Activated CD4-positive, alpha-beta memory T cell treated with anti-CD3 and anti-CD28 coated beads for 36 hours (primary cell): ENCODE data around the gene LAMTOR5. TPM values are rescaled to one million over a fixed set of nuclear protein-coding genes. Genes with fewer than 3 reads are reported as not detected.
A peak's percentile ranks its signal among the peaks of the same experiment; 100 is the strongest.
"Not testable (repeated sequence)": the region's sequence is repeated elsewhere in the genome, so short reads cannot be mapped to it uniquely, and the experiment has no call there.

Source experiments
- CTCF ChIA-PET: fragments of 350-600 bp; sonication (Branson Sonifier 250); formaldehyde crosslinking; loops from one replicate; lab custom pipeline; 2021; ENCODE audit warnings: antibody characterized with exemption, inconsistent platforms; lab: Charles Lee
- POLR2A ChIA-PET: fragments of 350-600 bp; sonication (Branson Sonifier 250); formaldehyde crosslinking; loops from one replicate; lab custom pipeline; 2021; ENCODE audit warnings: antibody characterized with exemption; lab: Charles Lee
- DNase-seq: peaks from one replicate; pipeline ENCODE4 v3.0.0-alpha.2; 2020
- H3K27ac Mint-ChIP-seq: one replicate; pipeline ENCODE4 v1.8.0; 2021; ENCODE audit warnings: mixed read lengths
- H3K27me3 Mint-ChIP-seq: one replicate; pipeline ENCODE4 v1.8.0; 2021; ENCODE audit warnings: mixed read lengths
- H3K36me3 Mint-ChIP-seq: one replicate; pipeline ENCODE4 v1.8.0; 2021; ENCODE audit warnings: mixed read lengths
- H3K4me1 Mint-ChIP-seq: one replicate; pipeline ENCODE4 v1.8.0; 2021; ENCODE audit warnings: low read depth, mixed read lengths
- H3K4me3 Mint-ChIP-seq: one replicate; pipeline ENCODE4 v1.8.0; 2021; ENCODE audit warnings: mild to moderate bottlenecking, mixed read lengths
- H3K9me3 Mint-ChIP-seq: one replicate; pipeline ENCODE4 v1.8.0; 2021; ENCODE audit warnings: mixed read lengths
- intact Hi-C: fragments of 100-400 bp; cut with micrococcal nuclease; formaldehyde crosslinking; loops from one replicate; pipeline ENCODE4 v1.15.1; 2023
- total RNA-seq, 2 experiments: library from RNA; stranded (reverse); gene quantifications; one replicate each; pipeline ENCODE4 v1.2.3, GENCODE V29; 2021

The LAMTOR5 gene
- total RNA-seq, 2 experiments from 2014 or later, result 151 to 153 TPM

DNA sequence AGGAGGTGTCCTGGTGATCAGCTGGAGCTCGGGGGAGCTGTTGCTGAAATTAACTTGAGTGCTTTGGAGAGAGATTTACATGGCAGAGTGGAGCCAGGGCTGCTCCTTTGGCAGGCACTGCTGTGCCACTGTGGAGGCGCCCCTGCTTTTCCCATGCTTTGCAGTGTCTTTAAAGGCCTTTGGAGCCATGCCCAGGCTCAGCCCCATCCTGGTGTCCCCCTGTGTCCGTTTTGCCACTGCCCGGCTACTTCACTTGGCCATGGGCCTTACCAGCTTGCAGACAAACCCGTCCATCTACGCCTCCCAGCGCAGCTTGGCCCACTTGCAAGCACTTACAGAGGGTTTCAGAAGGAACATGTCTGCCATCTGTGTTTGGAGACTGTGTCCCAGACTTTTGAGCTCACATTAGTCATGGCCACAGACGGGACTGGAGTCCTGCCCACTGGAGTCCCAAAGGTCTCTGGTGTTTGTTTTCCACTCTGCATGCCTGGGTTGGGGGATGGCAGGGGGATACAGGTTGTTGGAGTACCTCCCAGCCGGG, 18.2 kb upstream of the LAMTOR5 start:
- Mint-ChIP-seq H3K9me3 (no peaks in the 10 kb centered on the region), H3K27me3 (peaks cover 1% of the 10 kb centered on the region), H3K4me3 (no peak overlapping the region), H3K27ac (no peak overlapping the region), H3K36me3 (no peaks in the 10 kb centered on the region), H3K4me1 (no peaks in the 10 kb centered on the region)
- POLR2A ChIA-PET, result no interaction called here
- intact Hi-C loops, result no loop called here
- no peak for DNase-seq
- CTCF ChIA-PET, result interaction anchor here (1.1 to 1.3 kb wide), 3 partner anchors 35 to 218 kb away, joined by 3 to 4 read pairs (median 3); no protein-coding TSS in a partner anchor

DNA sequence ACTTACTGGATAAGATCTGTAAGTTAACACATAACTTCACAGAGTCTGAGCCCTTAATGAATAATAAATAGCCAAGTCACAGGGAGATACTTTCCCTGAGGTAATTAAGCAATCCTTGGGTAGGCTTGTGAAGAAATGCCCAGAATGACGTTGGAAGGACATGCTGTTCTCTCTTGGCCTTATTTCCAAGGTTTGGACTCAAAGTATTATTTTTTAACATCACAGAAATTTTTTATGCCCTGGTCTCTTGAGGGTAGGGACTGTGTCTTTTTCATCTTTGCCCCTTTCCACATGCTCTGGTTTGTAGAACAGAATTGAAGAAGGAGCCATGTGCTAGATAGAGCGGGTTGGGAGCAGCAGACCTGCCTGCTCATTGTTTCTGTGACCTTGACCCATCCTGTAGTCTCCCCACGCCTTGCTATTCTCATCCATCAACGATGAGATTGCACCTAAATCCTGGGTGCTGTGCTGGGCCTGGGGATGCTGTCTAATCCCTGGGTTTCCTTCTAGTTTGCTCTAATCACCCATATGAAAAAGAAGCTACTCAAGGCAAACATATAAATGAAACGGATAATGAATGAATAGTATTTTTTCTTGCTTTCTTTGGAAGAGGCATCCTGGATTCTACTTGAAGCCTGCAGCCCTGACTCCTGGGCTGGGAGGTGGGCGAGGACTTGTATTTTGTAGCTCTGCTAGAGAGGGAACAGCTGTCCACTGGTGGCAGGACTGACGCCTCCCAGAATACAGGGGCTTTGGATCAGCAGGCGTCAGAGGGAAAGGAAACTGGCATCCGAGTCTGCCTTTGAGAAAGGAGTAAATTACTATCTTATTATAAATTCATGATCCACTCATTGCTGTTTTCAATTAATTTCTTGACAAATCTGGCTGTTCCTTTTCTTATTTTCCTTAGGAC, 17.5 kb upstream of the LAMTOR5 start:
- Mint-ChIP-seq H3K4me3 (no peak overlapping the region), H3K36me3 (no peaks in the 10 kb centered on the region), H3K27ac (no peak overlapping the region), H3K4me1 (no peaks in the 10 kb centered on the region), H3K27me3 (no peaks in the 10 kb centered on the region), H3K9me3 (no peaks in the 10 kb centered on the region)
- ChIA-PET POLR2A (no interaction called here), CTCF (interaction anchor here (1.1 to 1.3 kb wide), 3 partner anchors 35 to 217 kb away, joined by 3 to 4 read pairs (median 3); no protein-coding TSS in a partner anchor)
- intact Hi-C loops, result no loop called here
- DNase-seq, result no peak

DNA sequence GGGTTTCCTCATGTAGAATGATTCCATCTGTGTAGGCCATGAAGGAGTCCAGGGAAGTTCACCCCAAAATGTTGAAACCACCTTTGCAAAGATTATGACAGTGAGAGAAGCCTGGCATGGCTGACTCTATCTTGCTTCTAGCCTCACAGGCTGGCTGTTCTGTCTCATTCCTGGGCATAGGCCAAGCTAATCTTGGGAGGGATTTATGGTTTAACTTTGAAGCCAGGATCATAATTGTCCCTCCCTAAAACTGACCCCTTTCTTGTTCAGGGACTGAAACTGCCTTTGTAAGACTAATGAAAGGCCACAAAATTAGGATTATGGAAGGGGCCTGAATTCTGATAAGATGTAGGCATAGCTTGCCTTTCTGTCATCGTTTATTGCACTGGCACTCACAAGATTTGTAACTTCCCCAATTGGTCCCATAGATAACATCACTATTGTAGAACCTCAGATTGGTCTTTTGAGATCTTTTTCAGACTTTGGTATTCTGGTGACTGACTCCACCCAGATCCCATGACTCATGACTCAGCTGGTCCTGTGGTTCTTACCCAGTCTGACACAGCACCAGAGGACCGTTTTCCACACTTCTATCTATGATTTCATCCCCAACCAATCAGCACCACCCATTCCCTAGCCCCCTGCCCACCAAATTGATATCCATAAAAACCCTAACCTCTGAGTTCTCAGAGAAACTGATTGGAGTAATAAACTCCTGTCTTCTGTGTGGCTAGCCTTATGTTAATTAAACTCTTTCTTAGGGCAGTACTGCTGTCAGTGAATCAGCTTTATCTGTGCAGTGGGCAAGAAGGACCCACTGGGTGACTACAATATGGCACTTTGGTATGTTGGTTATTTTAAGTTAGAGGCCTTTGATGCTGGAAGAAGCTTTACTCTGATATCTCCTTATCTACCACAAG, 13.6 kb upstream of the LAMTOR5 start:
- Mint-ChIP-seq H3K27ac (no peak overlapping the region), H3K4me3 (no peak overlapping the region), H3K36me3 (no peaks in the 10 kb centered on the region), H3K4me1 (no peaks in the 10 kb centered on the region), H3K9me3 (no peaks in the 10 kb centered on the region), H3K27me3 (no peaks in the 10 kb centered on the region)
- ChIA-PET CTCF (interaction anchor here (1.2 to 4.5 kb wide), 3 partner anchors 9 to 75 kb away, joined by 4 to 16 read pairs (median 12); no protein-coding TSS in a partner anchor), POLR2A (interaction anchor here (0.7 kb wide), 1 partner anchor 82 kb away, joined by 3 read pairs; the partner anchor contains the start of gene RBM15)
- peak; percentile 30 for DNase-seq
- intact Hi-C loops, result no loop called here

DNA sequence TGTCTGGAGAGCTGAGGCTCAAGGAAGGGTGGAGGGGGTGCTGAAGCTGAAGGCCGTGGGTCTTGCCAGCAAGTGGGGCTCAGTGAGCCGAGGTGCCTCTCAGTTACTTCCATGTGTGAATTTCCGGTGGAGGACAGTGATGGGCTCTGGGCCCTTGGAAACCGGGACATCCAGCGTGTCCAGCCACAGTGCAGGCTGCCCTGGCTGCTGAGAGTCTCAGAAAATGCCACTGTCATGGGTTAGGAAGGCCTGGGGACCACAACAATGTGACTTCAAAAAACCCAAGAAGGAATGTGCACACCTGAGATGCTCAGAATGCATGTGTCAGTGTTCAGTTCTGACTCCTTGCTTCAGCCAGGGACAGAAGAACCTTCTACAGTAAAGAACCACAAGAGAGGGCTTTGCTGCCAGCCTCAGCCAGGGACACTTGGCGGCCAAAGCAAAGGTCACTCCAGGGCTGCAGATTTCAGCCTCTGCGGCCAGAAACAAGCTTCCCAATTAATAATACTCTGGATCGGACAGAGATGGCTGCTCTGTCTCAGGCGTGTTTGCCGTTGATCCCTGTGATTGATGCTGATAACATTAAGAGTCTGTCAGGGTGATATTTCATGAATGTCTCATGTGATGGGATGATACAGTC, 12.6 kb upstream of the LAMTOR5 start:
- Mint-ChIP-seq H3K4me1 (no peaks in the 10 kb centered on the region), H3K27ac (no peak overlapping the region), H3K36me3 (no peaks in the 10 kb centered on the region), H3K9me3 (no peaks in the 10 kb centered on the region), H3K4me3 (no peak overlapping the region), H3K27me3 (no peaks in the 10 kb centered on the region)
- intact Hi-C loops, result no loop called here
- ChIA-PET POLR2A (no interaction called here), CTCF (interaction anchor here (1.2 to 4.5 kb wide), 2 partner anchors 40 to 76 kb away, joined by 4 to 16 read pairs; no protein-coding TSS in a partner anchor)
- no peak for DNase-seq

DNA sequence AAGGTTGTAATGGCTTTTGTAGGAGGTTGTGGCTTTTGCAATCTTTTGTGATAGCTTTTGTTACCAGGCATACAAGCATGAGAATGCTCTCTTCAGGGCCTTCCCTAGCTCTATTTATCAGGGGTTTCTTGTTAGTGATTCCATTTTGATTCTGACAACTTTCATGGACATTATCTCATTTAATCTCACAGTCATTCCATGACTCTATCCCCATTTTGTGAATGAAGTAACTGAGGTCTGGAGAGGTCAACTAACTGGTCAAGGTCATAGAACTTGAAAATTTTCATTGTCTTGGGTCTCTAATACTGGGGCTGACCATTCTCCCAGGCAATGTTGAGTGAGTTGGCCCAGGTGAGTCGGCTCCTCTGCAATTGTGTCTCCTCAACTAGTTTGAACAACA, 11.2 kb upstream of the LAMTOR5 start:
- no peak for DNase-seq
- H3K9me3 Mint-ChIP-seq, result no peaks in the 10 kb centered on the region
- ChIA-PET CTCF (interaction anchor here (11.1 kb wide), 1 partner anchor 41 kb away, joined by 152 read pairs; no protein-coding TSS in a partner anchor), POLR2A (no interaction called here)
- intact Hi-C loops, result no loop called here
- no peak overlapping the region for H3K27ac Mint-ChIP-seq
- H3K4me1 Mint-ChIP-seq, result no peaks in the 10 kb centered on the region
- no peaks in the 10 kb centered on the region for H3K27me3 Mint-ChIP-seq
- H3K4me3 Mint-ChIP-seq, result no peak overlapping the region
- no peaks in the 10 kb centered on the region for H3K36me3 Mint-ChIP-seq

DNA sequence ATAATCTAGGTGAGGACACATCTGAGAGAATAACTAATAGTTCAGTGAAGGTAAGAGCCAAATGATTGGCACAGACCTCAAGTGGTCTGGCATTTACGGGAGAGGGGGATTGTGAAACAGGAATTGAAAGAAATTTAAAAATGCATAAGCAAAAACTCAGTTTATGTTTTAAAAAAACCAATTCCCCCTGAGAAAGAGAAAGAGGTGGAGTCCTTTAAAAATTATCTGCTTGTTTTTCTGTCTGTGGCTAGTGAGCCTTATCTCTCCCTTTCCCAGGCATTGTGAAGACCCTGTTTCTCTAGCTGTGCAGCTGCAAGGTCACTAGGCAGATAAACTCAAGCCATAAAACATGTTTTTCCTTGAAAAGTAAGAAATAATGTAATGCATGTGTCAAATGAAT, 5.6 kb upstream of the LAMTOR5 start:
- H3K27me3 Mint-ChIP-seq, H3K9me3 Mint-ChIP-seq, H3K36me3 Mint-ChIP-seq, H3K27ac Mint-ChIP-seq, H3K4me3 Mint-ChIP-seq, H3K4me1 Mint-ChIP-seq, intact Hi-C loops, DNase-seq: not testable (repeated sequence)
- ChIA-PET CTCF (interaction anchor here (0.6 to 11.1 kb wide), 19 partner anchors 10 to 383 kb away, joined by 3 to 152 read pairs (median 5); partner anchors contain the start of gene RBM15), POLR2A (interaction anchor here (1.2 kb wide), 1 partner anchor 46 kb away, joined by 7 read pairs; no protein-coding TSS in a partner anchor)

DNA sequence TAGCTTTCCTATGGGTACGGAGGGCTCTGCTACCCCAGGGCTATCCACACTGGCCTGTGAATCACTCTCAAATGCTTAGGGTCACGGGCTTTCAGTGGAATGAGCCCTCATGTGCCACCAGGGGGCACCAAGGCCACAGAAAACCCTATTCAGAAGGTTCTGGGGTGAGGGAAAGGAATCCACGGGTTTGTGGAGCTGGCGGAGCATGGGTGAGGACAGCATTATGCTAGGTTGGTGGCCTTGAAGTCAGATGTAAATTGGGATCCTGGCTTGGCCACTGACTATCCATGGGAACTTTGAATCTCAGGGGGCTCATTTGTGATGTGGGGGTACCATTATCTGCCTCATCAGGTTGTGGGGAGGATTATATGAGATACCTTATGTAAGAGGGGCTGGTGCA, 5.1 kb upstream of the LAMTOR5 start:
- Mint-ChIP-seq H3K36me3 (no peaks in the 10 kb centered on the region), H3K9me3 (no peaks in the 10 kb centered on the region), H3K4me3 (no peak overlapping the region), H3K27ac (no peak overlapping the region), H3K27me3 (no peaks in the 10 kb centered on the region), H3K4me1 (peaks cover 9% of the 10 kb centered on the region)
- intact Hi-C loops, result loop anchor here (1.0 kb wide), 2 partner anchors 48 to 84 kb away; no protein-coding TSS in a partner anchor
- POLR2A ChIA-PET, result interaction anchor here (1.2 kb wide), 1 partner anchor 47 kb away, joined by 7 read pairs; no protein-coding TSS in a partner anchor
- CTCF ChIA-PET, result interaction anchor here (0.6 to 11.1 kb wide), 25 partner anchors 10 to 383 kb away, joined by 3 to 152 read pairs (median 4); partner anchors contain the start of gene RBM15
- peak; percentile 74 for DNase-seq

DNA sequence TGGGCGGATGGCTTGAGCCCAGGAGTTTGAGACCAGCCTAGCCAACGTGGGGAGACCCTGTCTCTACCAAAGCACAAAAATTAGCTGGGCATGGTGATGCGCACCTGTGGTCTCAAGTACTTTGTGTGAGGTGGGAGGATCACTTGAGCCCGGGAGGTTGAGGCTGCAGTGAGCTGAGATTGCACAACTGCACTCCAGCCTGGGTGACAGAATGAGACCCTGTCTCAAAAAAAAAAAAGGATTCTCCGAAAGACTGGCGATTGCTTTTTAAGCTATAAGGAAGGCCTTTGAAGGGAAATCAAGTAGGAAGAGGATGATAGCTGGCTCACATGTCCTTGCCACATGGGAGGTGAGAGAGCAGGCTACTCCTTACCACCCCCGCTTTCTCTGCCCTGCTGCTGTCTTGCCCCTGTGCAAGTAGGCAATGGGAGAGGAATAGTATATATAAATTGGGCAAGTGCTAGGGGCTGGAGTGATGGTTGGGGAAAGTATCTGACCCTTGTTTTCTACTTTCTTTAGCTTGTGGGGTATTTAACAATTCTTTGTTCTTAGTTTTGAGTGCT, 3.8 kb upstream of the LAMTOR5 start:
- Mint-ChIP-seq H3K9me3 (no peaks in the 10 kb centered on the region), H3K4me3 (no peak overlapping the region), H3K27ac (no peak overlapping the region), H3K27me3 (no peaks in the 10 kb centered on the region), H3K4me1 (peaks cover 14% of the 10 kb centered on the region), H3K36me3 (peaks cover 3% of the 10 kb centered on the region)
- ChIA-PET CTCF (interaction anchor here (0.7 to 11.1 kb wide), 18 partner anchors 10 to 355 kb away, joined by 3 to 152 read pairs (median 6); partner anchors contain the start of gene RBM15), POLR2A (interaction anchor here (1.2 kb wide), 1 partner anchor 69 kb away, joined by 3 read pairs; no protein-coding TSS in a partner anchor)
- DNase-seq, result no peak
- intact Hi-C loops, result no loop called here

DNA sequence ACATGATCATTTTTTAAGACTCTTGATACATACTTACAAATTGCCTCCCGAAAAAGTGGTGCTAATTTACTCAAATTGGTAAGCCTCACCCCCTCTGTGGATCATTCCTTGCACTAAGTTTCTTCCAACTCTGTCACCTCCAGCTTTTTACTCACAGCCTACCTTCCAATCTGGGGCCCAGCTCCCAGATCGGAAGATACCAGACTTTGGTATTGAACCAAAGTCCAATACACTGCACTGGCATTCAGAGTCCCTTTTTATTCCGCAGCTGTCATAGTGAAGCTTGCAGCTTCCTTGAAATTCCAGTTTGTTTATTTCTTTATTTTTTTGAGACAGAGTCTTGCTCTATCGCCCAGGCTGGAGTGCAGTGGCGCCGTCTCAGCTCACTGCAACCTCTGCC, 1.8 kb upstream of the LAMTOR5 start:
- no peak overlapping the region for H3K27ac Mint-ChIP-seq
- peaks cover 5% of the 10 kb centered on the region for H3K36me3 Mint-ChIP-seq
- intact Hi-C loops, result no loop called here
- peaks cover 17% of the 10 kb centered on the region for H3K4me1 Mint-ChIP-seq
- ChIA-PET CTCF (interaction anchor here (1.0 to 11.1 kb wide), 10 partner anchors 50 to 210 kb away, joined by 3 to 152 read pairs (median 6); partner anchors contain the start of gene RBM15), POLR2A (interaction anchor here (1.5 kb wide), 1 partner anchor 11 kb away, joined by 3 read pairs; no protein-coding TSS in a partner anchor)
- DNase-seq, result no peak
- H3K4me3 Mint-ChIP-seq, result no peak overlapping the region
- no peaks in the 10 kb centered on the region for H3K27me3 Mint-ChIP-seq
- H3K9me3 Mint-ChIP-seq, result no peaks in the 10 kb centered on the region

DNA sequence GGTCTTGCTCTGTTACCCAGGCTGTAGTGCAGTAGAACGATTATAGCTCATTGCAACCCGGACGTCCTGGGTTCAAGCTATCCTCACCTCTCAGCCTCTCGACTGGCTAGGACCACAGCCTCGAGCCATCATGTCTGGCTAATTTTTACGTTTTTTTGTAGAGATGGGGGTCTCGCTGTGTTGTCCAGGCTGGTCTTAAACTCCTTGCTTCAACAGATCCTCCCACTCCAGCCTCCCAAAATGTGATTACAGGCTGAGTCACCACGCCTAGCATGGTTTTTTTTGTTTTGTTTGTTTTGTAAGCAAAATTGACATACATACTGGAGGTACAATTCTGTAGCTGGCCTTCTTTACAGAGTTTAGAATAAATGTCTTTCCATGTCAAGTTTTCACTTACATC, 994 bp upstream of the LAMTOR5 start:
- CTCF ChIA-PET, result interaction anchor here (1.0 to 11.1 kb wide), 10 partner anchors 51 to 212 kb away, joined by 3 to 152 read pairs (median 7); partner anchors contain the start of gene RBM15

More for the DNA sequence above, 994 bp upstream of the LAMTOR5 start:
- peaks cover 17% of the 10 kb centered on the region for H3K4me1 Mint-ChIP-seq
- peak overlapping the region; percentile 100 for H3K4me3 Mint-ChIP-seq
- H3K36me3 Mint-ChIP-seq, result peaks cover 11% of the 10 kb centered on the region
- H3K27me3 Mint-ChIP-seq, result no peaks in the 10 kb centered on the region
- no peak for DNase-seq
- intact Hi-C loops, result no loop called here
- POLR2A ChIA-PET, result interaction anchor here (1.2 to 1.5 kb wide), 2 partner anchors 11 to 70 kb away, joined by 3 to 12 read pairs; partner anchors contain the start of gene RBM15
- no peaks in the 10 kb centered on the region for H3K9me3 Mint-ChIP-seq
- no peak overlapping the region for H3K27ac Mint-ChIP-seq
